GM23338 (cell line): Measurements from ENCODE around the gene SORL1-AS1.
A peak's percentile ranks its signal among the peaks of the same experiment; 100 is the strongest.

Source experiments
- ATAC-seq: fragments of 200-7000 bp; cut with Tn5 transposase; 3 replicates; pipeline ENCODE4 v1.9.1; 2020
- DNase-seq: peaks from one replicate; pipeline ENCODE4 v3.0.0-alpha.2; 2015; ENCODE audit warnings: low spot score
- H2AFZ ChIP-seq: fragments of 200-600 bp; sonication (generic); 2 replicates; pipeline ENCODE4 v1.8.0; 2016; ENCODE audit warnings: antibody characterized with exemption, mild to moderate bottlenecking, moderate library complexity
- H3F3A ChIP-seq: fragments of 200-600 bp; sonication (generic); replicated peaks from 2 replicates; pipeline ENCODE4 v1.8.0; 2017; ENCODE audit warnings: antibody characterized with exemption, mixed run types, low read depth
- H3K27ac ChIP-seq: fragments of 200-600 bp; sonication (generic); 2 replicates; pipeline ENCODE4 v1.6.1; 2016; ENCODE audit warnings: low read depth
- H3K27me3 ChIP-seq: fragments of 200-600 bp; sonication (generic); 2 replicates; pipeline ENCODE4 v1.8.0; 2016; ENCODE audit warnings: mild to moderate bottlenecking, mixed run types, moderate library complexity; ENCODE audit not compliant: insufficient read depth
- H3K36me3 ChIP-seq: fragments of 200-600 bp; sonication (generic); 2 replicates; pipeline ENCODE4 v1.8.0; 2016; ENCODE audit warnings: mild to moderate bottlenecking; ENCODE audit not compliant: insufficient read depth
- H3K4me1 ChIP-seq: fragments of 200-600 bp; sonication (generic); 2 replicates; pipeline ENCODE4 v1.8.0; 2016; ENCODE audit warnings: mild to moderate bottlenecking, moderate library complexity; ENCODE audit not compliant: insufficient read depth
- H3K4me2 ChIP-seq: fragments of 200-600 bp; sonication (generic); 2 replicates; pipeline ENCODE4 v1.7.1; 2017; ENCODE audit warnings: mixed run types
- H3K4me3 ChIP-seq: fragments of 200-600 bp; sonication (generic); 2 replicates; pipeline ENCODE4 v1.6.1; 2016; ENCODE audit warnings: mixed run types
- H3K79me2 ChIP-seq: fragments of 200-600 bp; sonication (generic); replicated peaks from 2 replicates; pipeline ENCODE4 v1.8.0; 2017; ENCODE audit warnings: mild to moderate bottlenecking; ENCODE audit not compliant: insufficient read depth
- H3K9me2 ChIP-seq: fragments of 200-600 bp; sonication (generic); 2 replicates; pipeline ENCODE4 v1.8.0; 2017; ENCODE audit not compliant: insufficient read depth
- H4K20me1 ChIP-seq: fragments of 200-600 bp; sonication (generic); replicated peaks from 2 replicates; pipeline ENCODE4 v1.8.0; 2017; ENCODE audit warnings: mild to moderate bottlenecking; ENCODE audit not compliant: insufficient read depth
- H3K27ac Mint-ChIP-seq: 2 replicates; pipeline ENCODE4 v1.8.0; 2020; ENCODE audit warnings: inconsistent platforms, mild to moderate bottlenecking, moderate library complexity, mixed read lengths
- H3K27me3 Mint-ChIP-seq: 3 replicates; pipeline ENCODE4 v1.8.0; 2022; ENCODE audit warnings: low read depth, mild to moderate bottlenecking, moderate library complexity, mixed read lengths, inconsistent platforms; ENCODE audit not compliant: insufficient read depth, poor library complexity
- H3K36me3 Mint-ChIP-seq: 3 replicates; pipeline ENCODE4 v1.8.0; 2021; ENCODE audit warnings: low read depth, mild to moderate bottlenecking, inconsistent platforms, moderate library complexity, mixed read lengths
- H3K4me1 Mint-ChIP-seq: 3 replicates; pipeline ENCODE4 v1.8.0; 2020; ENCODE audit warnings: mild to moderate bottlenecking, inconsistent platforms, mixed read lengths
- H3K4me3 Mint-ChIP-seq: 3 replicates; pipeline ENCODE4 v1.8.0; 2021; ENCODE audit warnings: moderate library complexity, mild to moderate bottlenecking, inconsistent platforms, mixed read lengths
- H3K9me3 Mint-ChIP-seq: 3 replicates; pipeline ENCODE4 v1.8.0; 2020; ENCODE audit warnings: moderate library complexity, mild to moderate bottlenecking, inconsistent platforms, mixed read lengths
- ETS1 ChIP-seq: IDR thresholded peaks from 2 replicates; pipeline ENCODE4 v1.6.1; 2016; ENCODE audit warnings: antibody characterized with exemption
- EZH2 ChIP-seq: fragments of 200-600 bp; sonication (generic); IDR thresholded peaks from one replicate; pipeline ENCODE4 v1.8.0; 2017; ENCODE audit warnings: antibody characterized with exemption, mild to moderate bottlenecking, low read depth; ENCODE audit not compliant: unreplicated experiment
- EZH2phosphoT487 ChIP-seq: fragments of 200-600 bp; sonication (generic); IDR thresholded peaks from one replicate; pipeline ENCODE4 v1.8.1; 2018; ENCODE audit warnings: antibody characterized with exemption; ENCODE audit not compliant: unreplicated experiment
- JUNB ChIP-seq: IDR thresholded peaks from one replicate; pipeline ENCODE4 v1.6.1; 2016; ENCODE audit warnings: antibody characterized with exemption; ENCODE audit not compliant: unreplicated experiment
- NANOG ChIP-seq: IDR thresholded peaks from 2 replicates; pipeline ENCODE4 v1.6.1; 2016; ENCODE audit warnings: antibody characterized with exemption, borderline replicate concordance
- POLR2AphosphoS5 ChIP-seq: IDR thresholded peaks from 2 replicates; pipeline ENCODE4 v1.6.1; 2016; ENCODE audit warnings: antibody characterized with exemption, low read depth
- REST ChIP-seq: IDR thresholded peaks from one replicate; pipeline ENCODE4 v1.6.1; 2018; ENCODE audit warnings: antibody characterized with exemption; ENCODE audit not compliant: unreplicated experiment
- STAT1 ChIP-seq: IDR thresholded peaks from one replicate; pipeline ENCODE4 v1.6.1; 2016; ENCODE audit warnings: antibody characterized with exemption; ENCODE audit not compliant: unreplicated experiment
- ZNF114 ChIP-seq: fragments of 250-450 bp; sonication (Bioruptor Pico); IDR thresholded peaks from 2 replicates; pipeline ENCODE4 v1.5.0; 2020; ENCODE audit warnings: mild to moderate bottlenecking, moderate library complexity
- ZNF462 ChIP-seq: fragments of 250-450 bp; sonication (Bioruptor Pico); IDR thresholded peaks from 2 replicates; pipeline ENCODE4 v1.5.0; 2020; ENCODE audit warnings: mild to moderate bottlenecking, moderate library complexity

The SORL1-AS1 gene

GRCh38 chr11:121494355-121495099 lies 41.8 kb upstream of the SORL1-AS1 start (continued):
- TF ChIP-seq ZNF462 = peak; percentile 57; the same call in 1 of the 2 replicates

- H3K27ac Mint-ChIP-seq = no peak overlapping the region; the same call in 1 of the 2 replicates
- Histone ChIP-seq H3K9me2 (no peaks in the 10 kb centered on the region), H3K4me3 (no peak overlapping the region), H3K36me3 (0 out of 2 replicates have a peak, but pooled peaks cover 14% of the 10 kb centered on the region), H3K4me2 (no peak overlapping the region), H3K27ac (no peak overlapping the region), H4K20me1 (no peaks in the 10 kb centered on the region; the same call in 1 of the 2 replicates), H3K4me1 (peaks cover 12% of the 10 kb centered on the region), H3K79me2 (peaks cover 17% of the 10 kb centered on the region), H3K27me3 (no peaks in the 10 kb centered on the region), H2AFZ (no peak overlapping the region), H3F3A (no peaks in the 10 kb centered on the region; the same call in 1 of the 2 replicates)
- TF ChIP-seq NANOG (no peak), JUNB (no peak), ZNF114 (CRISPR knock-in tag) (no peak), EZH2 (no peak), REST (no peak), ETS1 (no peak), POLR2AphosphoS5 (no peak), STAT1 (no peak), EZH2phosphoT487 (no peak)
- DNase-seq (no peak), ATAC-seq (no peak)
- peaks cover 3% of the 10 kb centered on the region for H3K27me3 Mint-ChIP-seq
- no peaks in the 10 kb centered on the region for H3K9me3 Mint-ChIP-seq
- H3K4me3 Mint-ChIP-seq = no peak overlapping the region
- H3K4me1 Mint-ChIP-seq = peaks cover 15% of the 10 kb centered on the region
- H3K36me3 Mint-ChIP-seq = peaks cover 45% of the 10 kb centered on the region
Measured at GRCh38 chr11:121489823-121490222, 37.1 kb upstream of the SORL1-AS1 start.
